ENCODE results near the gene RASD1. TPM values are rescaled to one million over a fixed set of nuclear protein-coding genes. Genes with fewer than 3 reads are reported as not detected.

The RASD1 gene
- total RNA-seq, 1 experiment from 2014 or later, result 5.7 TPM

- no peak overlapping the region; a peak in 1 of 5 replicates for H3K4me3 Mint-ChIP-seq
- no peaks in the 10 kb centered on the region; a peak in 1 of 5 replicates for H3K9me3 Mint-ChIP-seq
Measured at GRCh38 chr17:17479209-17479608, 17.0 kb downstream of the RASD1 start.

More at GRCh38 chr17:17479209-17479608, 17.0 kb downstream of the RASD1 start:
- no peak overlapping the region for H2BK5ac ChIP-seq (ENCODE audit: insufficient read length, low read length)
- peaks cover 4% of the 10 kb centered on the region for H3K23me2 ChIP-seq (ENCODE audit: insufficient read length, low read depth, low read length, poor library complexity, severe bottlenecking)
- Mint-ChIP-seq H3K27me3 (ENCODE audit: low read depth) (peaks cover 6% of the 10 kb centered on the region), H3K27ac (no peak overlapping the region), H3K36me3 (ENCODE audit: insufficient read depth in 1 of 3, low read depth in 3 of 3) (peaks cover 0 to 13% (median 5%) of the 10 kb centered on the region in 3 experiments; a peak in 4 of 7 replicates), H3K4me1 (peaks cover 12 to 13% of the 10 kb centered on the region in 2 experiments)
- H2BK20ac ChIP-seq (ENCODE audit: low read depth, low read length, poor library complexity, severe bottlenecking), result no peak overlapping the region
- H3K9ac ChIP-seq (ENCODE audit: extremely low read depth, insufficient read length, low read length), result no peak overlapping the region
- H3K4ac ChIP-seq (ENCODE audit: low read depth, low read length), result no peak overlapping the region
- H2BK120ac ChIP-seq (ENCODE audit: low read depth, low read length, poor library complexity, severe bottlenecking), result no peak overlapping the region
- H2BK15ac ChIP-seq (ENCODE audit: low read depth, low read length), result no peak overlapping the region
- no peak overlapping the region for H3K4me2 ChIP-seq (ENCODE audit: insufficient read depth, insufficient read length, low read length)
- no peaks in the 10 kb centered on the region for H3K9me3 ChIP-seq (ENCODE audit: control insufficient read depth, low read depth, low read length)
- no peak overlapping the region for H4K5ac ChIP-seq (ENCODE audit: insufficient read length, low read depth, low read length)
- H2AFZ ChIP-seq (ENCODE audit: low read length), result no peak overlapping the region
- H4K20me1 ChIP-seq (ENCODE audit: control insufficient read depth, insufficient read depth, insufficient read length), result no peaks in the 10 kb centered on the region
- H3K23ac ChIP-seq (ENCODE audit: insufficient read length, low read depth, low read length), result no peak overlapping the region
- no peak overlapping the region for H4K91ac ChIP-seq (ENCODE audit: insufficient read length, low read depth, low read length)
- H3K27ac ChIP-seq (ENCODE audit: insufficient read length, low read depth, low read length), result no peak overlapping the region
- no peak overlapping the region for H2AK5ac ChIP-seq (ENCODE audit: insufficient read length, low read length)
- H3K56ac ChIP-seq (ENCODE audit: insufficient read length, low read depth, low read length), result no peak overlapping the region
- no peak overlapping the region for H2BK12ac ChIP-seq (ENCODE audit: insufficient read length, low read depth, low read length)
- H3K79me1 ChIP-seq (ENCODE audit: insufficient read depth, low read depth, low read length, poor library complexity, severe bottlenecking), result peaks cover 5% of the 10 kb centered on the region
- H3K79me2 ChIP-seq (ENCODE audit: insufficient read depth, low read length), result peaks cover 7% of the 10 kb centered on the region
- no peak overlapping the region for H3T11ph ChIP-seq (ENCODE audit: low read length)
- no peaks in the 10 kb centered on the region for H3K27me3 ChIP-seq (ENCODE audit: insufficient read depth, low read length)
- H3K4me1 ChIP-seq (ENCODE audit: insufficient read depth, low read length), result no peaks in the 10 kb centered on the region
- DNase-seq, result no peak
- H3K18ac ChIP-seq (ENCODE audit: insufficient read length, low read depth, low read length), result no peak overlapping the region
- H4K8ac ChIP-seq (replicated peaks; ENCODE audit: insufficient read length, low read depth, low read length), result no peak overlapping the region
- no CpG with 5 or more reads among the region's 3 CpGs for WGBS (ENCODE audit: extremely low coverage, insufficient read length, low lambda C conversion rate)
- no peak for TF ChIP-seq CTCF (conservative IDR thresholded peaks at IDR 0.05)
- H3K14ac ChIP-seq (ENCODE audit: insufficient read depth, low read length), result no peak overlapping the region
